Subcutaneous adipose tissue (tissue), 4 donors: Measurements from ENCODE around the gene MS4A6E. TPM values are rescaled to one million over a fixed set of nuclear protein-coding genes. Genes with fewer than 3 reads are reported as not detected.

Experiments used
- total RNA-seq, 4 donors: library from RNA; depleted of rRNA; stranded (reverse); fragments of >200 nt; gene quantifications; one replicate each; pipeline ENCODE4 v1.1.0, GENCODE V29; 2016
- TF ChIP-seq, protein P1 (sequence below): fragments of 450-650 bp; IDR thresholded peaks from one replicate; pipeline ENCODE4 v1.5.1; 2016; ENCODE audit warnings: low read depth, mild to moderate bottlenecking, control low read depth, antibody characterized with exemption, moderate library complexity

Gene MS4A6E
- total RNA-seq, 4 donors from 2014 or later: 2.1 to 144 (median 3.4) TPM

GRCh38 chr11:60339356-60339755, 12.3 kb downstream of the MS4A6E start:
- TF ChIP-seq, protein P1, sequence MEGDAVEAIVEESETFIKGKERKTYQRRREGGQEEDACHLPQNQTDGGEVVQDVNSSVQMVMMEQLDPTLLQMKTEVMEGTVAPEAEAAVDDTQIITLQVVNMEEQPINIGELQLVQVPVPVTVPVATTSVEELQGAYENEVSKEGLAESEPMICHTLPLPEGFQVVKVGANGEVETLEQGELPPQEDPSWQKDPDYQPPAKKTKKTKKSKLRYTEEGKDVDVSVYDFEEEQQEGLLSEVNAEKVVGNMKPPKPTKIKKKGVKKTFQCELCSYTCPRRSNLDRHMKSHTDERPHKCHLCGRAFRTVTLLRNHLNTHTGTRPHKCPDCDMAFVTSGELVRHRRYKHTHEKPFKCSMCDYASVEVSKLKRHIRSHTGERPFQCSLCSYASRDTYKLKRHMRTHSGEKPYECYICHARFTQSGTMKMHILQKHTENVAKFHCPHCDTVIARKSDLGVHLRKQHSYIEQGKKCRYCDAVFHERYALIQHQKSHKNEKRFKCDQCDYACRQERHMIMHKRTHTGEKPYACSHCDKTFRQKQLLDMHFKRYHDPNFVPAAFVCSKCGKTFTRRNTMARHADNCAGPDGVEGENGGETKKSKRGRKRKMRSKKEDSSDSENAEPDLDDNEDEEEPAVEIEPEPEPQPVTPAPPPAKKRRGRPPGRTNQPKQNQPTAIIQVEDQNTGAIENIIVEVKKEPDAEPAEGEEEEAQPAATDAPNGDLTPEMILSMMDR: no peak

DNA sequence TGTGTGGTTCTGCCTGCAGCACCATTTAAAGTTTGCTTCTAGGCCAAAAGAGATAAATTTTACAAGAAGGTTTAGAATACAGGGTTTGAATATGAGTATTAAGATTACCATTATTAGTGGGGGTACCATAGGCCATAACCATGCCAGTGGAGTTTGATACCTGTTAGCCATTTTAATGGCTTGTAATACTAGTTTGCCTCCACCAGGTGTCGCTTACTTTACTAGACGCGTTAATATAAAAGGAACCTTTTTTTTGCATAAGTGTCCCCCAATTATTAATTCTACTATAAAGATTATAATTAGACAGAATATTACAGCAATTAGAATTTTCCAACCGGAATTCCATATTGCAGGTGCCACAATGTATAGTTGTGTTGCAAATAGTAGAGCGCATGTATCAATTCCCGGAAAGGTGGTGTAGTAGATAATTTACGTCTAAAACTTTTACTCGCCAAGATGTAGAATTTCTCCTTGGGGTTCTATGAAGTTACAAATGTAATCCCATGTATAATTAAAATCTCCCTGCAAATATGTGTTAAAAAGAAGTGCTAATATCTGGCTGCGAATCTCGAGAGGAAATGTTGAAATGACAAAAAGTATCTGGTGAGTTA, 16.1 kb downstream of the MS4A6E start:
- TF ChIP-seq, protein P1: no peak

DNA sequence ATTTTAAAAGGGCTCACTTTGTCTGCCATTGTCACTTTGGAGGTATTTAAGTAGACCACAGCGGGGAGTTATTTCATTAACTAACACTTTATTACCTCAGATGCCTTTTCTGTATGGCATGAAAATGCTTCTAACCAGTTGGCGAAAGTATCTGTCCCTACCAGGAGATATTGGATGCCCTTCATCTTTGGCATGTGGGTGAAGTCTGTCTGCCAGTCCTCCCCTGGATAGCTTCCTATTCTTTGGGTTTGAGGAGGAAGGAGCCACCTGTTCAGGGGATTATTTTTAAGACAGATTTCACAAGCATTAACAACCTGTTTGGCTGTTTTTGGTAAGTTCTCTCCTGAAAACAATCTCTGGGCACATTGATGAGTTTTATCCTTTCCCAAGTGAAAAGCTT, 17.1 kb downstream of the MS4A6E start:
- TF ChIP-seq, protein P1: no peak

DNA sequence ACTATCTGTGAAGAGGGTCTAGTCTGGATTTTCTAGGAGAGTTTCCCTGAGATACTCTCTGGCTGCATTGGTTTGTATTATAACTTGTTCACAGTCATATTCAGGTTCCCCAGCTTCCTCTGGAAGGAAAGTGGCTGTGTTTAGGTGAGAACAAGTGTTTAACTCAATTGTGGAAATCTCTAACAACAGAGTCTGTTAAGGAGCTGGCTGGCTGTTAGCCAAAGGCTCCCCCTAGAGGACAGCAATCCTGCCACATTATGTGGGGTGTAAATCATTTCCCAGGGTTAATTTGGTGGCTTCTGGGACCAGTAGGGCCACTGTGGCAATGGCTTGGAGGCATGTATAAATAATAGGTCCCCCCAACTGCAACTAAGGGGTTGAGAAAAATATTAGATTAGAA, 18.4 kb downstream of the MS4A6E start:
- TF ChIP-seq, protein P1: no peak

- TF ChIP-seq, protein P1: no peak
Observed at GRCh38 chr11:60347084-60347797, 20.2 kb downstream of the MS4A6E start.

GRCh38 chr11:60348116-60348515, 21.1 kb downstream of the MS4A6E start:
- TF ChIP-seq, protein P1: no peak

DNA sequence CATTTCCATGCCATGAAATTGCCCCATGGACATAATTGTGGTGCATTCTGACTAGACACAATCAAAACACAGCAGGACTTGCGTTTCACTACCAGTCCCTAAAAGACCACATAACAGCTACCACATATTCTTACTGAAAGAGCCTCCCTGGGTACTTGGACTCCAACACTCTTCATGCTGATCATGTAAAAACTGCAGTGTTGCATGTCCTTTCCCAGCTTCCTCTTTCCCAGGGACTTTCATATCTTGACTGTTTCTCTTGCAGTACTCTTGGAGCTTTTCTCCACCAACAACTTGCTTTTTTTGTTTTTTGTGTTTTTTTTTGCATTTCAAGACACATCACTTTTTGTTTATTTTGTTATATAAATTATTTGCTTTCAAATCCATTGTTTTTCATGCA, 22.9 kb downstream of the MS4A6E start:
- TF ChIP-seq, protein P1: no peak
